GM15510 (cell line): ENCODE results near the gene TIAM1.

Experiments
- POLR2A ChIP-seq: IDR thresholded peaks from 3 replicates; pipeline ENCODE4 v1.6.1; 2011; ENCODE audit warnings: borderline replicate concordance; ENCODE audit not compliant: insufficient read length; ENCODE audit errors: extremely low read depth

Gene TIAM1

GRCh38 chr21:31360717-31361116 lies 16.7 kb upstream of the TIAM1 start:
- TF ChIP-seq POLR2A: no peak

- TF ChIP-seq POLR2A: no peak
These were observed 14.1 kb upstream of the TIAM1 start for GRCh38 chr21:31358158-31358557.

DNA sequence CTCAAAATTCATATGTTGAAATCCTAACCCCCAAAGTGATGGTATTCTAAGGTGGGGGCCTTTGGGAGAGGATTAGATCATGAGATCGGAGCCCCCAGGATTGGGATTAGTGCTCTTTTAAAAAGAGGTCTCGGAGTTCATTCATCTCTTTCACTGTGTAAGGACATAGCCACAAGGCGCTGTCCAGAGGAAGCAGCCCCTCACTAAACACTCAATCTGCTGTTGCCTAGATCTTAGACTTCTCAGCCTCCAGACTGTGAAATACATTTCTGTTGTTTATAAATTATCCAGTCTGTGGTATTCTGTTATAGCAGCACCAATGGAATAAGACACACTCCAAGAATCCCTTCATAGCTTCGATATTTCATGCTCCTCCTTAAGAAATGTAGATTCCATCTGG lies 12.4 kb upstream of the TIAM1 start:
- TF ChIP-seq POLR2A: no peak

DNA sequence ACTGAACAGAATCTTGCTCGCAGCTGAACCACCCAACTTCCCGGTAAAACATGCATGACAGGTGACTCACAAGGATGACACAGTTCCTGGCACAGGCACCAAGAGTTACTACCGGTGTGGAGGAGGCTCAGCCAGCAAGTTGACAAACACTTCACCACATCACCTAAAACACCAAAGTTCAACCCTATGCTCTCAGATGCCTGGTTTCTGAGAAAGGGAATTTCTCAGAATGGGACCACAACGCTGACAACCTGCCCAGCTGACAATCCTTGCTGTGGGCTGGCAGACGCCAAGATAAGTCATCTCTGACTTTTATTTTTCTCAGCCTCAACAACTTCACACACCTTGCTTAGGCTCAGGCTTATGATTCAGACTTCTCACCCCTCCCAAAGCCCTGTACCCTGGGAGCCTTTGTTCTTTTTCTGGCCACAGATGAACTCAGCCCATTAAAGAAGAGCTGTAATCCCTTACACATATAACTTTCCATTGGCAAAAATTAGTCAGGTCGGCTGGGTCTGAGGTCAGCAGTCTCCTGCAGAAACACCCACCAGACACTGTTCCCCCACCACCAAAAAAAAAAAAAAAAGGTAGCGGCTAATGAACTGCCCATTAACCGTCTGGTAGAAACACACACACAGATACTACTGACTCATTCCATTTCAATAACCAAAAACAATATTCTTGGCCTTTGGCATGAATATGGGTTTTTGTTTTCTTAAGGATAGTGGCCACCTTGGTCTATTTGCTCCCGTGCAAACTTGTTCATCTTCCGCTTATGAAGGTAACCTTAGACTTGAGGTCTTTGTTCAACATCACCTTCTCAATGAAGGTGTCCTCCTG lies 10.8 kb upstream of the TIAM1 start:
- TF ChIP-seq POLR2A: no peak

- no peak for TF ChIP-seq POLR2A
These were observed 10.1 kb upstream of the TIAM1 start for GRCh38 chr21:31354122-31354521.

DNA sequence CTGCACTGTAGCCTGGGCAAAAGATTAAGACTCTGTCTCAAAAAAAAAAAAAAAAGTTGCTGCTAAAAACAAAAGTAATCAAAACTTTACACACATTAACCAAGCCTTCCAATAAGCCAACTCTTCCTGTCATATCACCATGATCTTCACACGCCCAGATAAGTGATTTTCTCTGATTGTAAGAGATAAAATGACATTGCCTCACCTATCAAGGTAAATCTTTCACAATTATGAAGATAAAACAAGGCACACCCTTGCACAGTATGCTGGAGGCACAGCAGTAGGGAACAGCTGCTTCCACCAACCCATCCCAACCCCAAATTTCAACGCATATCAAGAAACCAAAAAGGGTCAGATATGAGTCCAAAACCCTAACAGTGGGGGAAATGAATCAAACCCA lies 8.8 kb upstream of the TIAM1 start:
- no peak for TF ChIP-seq POLR2A

- TF ChIP-seq POLR2A: no peak
These were observed 7.9 kb upstream of the TIAM1 start for GRCh38 chr21:31351960-31352359.

DNA sequence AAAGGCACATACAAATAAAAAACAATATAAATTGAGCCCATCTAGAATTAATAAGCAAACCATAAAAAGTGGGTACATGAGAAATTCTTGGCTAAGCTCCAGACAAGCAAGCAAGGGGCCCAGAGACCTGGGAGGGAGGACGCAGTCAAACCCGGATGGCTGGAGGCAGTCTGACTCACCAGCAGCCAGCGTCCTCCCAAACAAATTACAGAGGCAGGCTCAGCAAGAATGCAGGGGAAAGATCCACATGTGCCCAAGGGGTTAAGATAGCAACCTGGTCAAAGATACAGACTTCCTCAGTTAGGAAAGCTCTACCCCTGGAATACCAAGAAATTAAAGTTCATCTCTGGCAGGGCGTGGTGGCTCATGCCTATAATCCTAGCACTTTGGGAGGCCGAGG lies 7.4 kb upstream of the TIAM1 start:
- no peak for TF ChIP-seq POLR2A

- TF ChIP-seq POLR2A: no peak
These were observed 5.1 kb upstream of the TIAM1 start for GRCh38 chr21:31349208-31349607.

- TF ChIP-seq POLR2A: no peak
These were observed 4.1 kb upstream of the TIAM1 start for GRCh38 chr21:31348188-31348587.

DNA sequence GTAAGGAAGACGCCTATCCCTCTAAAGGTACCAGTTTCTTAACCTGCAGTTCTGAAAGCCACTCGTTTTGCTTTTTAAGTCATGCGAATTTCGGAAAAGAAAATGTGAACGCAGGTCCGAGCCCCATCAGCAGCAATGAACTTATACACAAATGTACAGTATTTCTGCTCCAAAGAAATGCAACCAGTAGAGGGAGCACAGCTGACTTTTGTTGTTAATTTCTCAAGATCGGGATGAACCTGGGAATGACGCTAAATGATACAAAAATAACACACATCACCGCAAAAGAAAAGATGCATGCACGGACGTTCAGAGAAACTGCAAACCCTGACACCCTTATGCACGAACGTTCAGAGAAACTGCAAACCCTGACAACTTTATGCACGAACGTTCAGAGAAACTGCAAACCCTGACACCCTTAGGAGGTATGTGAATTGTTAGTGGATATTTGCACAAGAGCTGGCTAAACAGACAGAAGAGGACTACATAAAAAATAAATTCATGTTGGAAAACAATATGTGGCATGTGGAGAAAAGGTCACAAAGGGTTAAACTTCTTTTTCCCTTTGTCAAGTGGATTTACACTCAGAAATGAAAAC lies 3.5 kb upstream of the TIAM1 start:
- TF ChIP-seq POLR2A: no peak

DNA sequence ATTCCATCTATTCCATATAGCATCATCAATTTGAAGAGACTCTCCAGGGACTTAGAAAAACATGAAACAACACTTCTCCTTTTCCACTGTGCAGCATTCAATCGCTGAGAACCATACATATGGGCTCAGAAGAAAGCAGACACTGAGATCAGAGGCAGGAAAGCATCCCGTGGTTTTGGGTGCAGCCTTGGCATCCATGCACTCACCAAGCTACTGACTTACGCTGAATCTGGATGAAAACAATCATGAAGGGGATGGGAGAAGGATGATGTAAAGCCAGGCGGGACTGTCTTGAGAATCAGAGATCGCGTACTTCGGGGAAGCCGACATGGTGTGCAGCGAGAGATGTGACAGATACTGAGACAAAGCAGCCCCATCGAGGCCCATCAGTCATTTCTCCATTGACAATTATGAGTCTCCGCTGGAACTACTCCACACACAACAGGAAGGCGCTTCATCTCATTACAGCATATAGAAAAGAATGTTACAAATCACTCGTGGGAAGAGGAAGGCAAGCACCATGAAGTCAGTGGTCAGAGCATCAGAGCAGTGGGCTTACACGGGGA lies 2.3 kb upstream of the TIAM1 start:
- no peak for TF ChIP-seq POLR2A

GRCh38 chr21:31345136-31345535 lies 1.1 kb upstream of the TIAM1 start:
- no peak for TF ChIP-seq POLR2A

GRCh38 chr21:31343030-31343510 lies 991 bp downstream of the TIAM1 start:
- no peak for TF ChIP-seq POLR2A

DNA sequence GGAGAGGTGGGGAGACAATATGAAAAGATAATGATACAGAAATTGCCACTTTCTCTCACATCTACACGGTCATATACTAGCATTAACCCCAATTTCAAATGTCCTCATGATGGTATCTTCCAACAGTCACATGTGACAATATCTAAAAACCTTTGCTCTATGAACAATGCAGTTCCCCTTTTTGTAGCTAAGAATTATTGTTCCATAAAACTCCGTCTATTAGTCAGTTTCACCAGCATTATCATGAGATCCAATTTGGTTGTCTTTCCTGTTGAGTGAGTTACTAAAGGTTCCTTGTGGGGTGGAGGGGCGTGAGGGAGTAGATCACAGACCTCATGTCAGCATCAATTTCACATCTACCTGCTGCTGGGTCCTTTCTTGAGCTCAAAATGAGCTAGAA lies 1.7 kb downstream of the TIAM1 start:
- no peak for TF ChIP-seq POLR2A
